Natural killer cell (primary cell): ENCODE data around the gene BORA. TPM values are rescaled to one million over a fixed set of nuclear protein-coding genes. Genes with fewer than 3 reads are reported as not detected.

Source experiments
- ATAC-seq, 3 donors: fragments of 150-1000 bp in 2 of 3; fragments of 200-7000 bp in 1 of 3; cut with Tn5 transposase; 1 replicate in 1 of 3; 2 replicates in 2 of 3; pipeline ENCODE4 v1.10.0; 2021; ENCODE audit warnings: mild to moderate bottlenecking in 2 of 3, moderate library complexity in 2 of 3
- DNase-seq, 2 donors: peaks; one replicate each; pipeline versions ENCODE4 v3.0.0 to v3.0.0-alpha.2; 2013 to 2021; ENCODE audit warnings: mixed read lengths in 1 of 2
- H3K27ac ChIP-seq: one replicate; pipeline ENCODE4 v1.5.1; 2013; ENCODE audit warnings: mild to moderate bottlenecking, low read length
- H3K27me3 ChIP-seq: one replicate; pipeline ENCODE4 v1.6.1; 2013; ENCODE audit warnings: low read length; ENCODE audit not compliant: control insufficient read depth, insufficient read depth
- H3K36me3 ChIP-seq: one replicate; pipeline ENCODE4 v1.6.1; 2013; ENCODE audit warnings: low read length; ENCODE audit not compliant: control insufficient read depth, insufficient read depth
- H3K4me1 ChIP-seq: one replicate; pipeline ENCODE4 v1.6.1; 2013; ENCODE audit warnings: low read length; ENCODE audit not compliant: control insufficient read depth, insufficient read depth
- H3K4me3 ChIP-seq: one replicate; pipeline ENCODE4 v1.5.1; 2013; ENCODE audit warnings: low read length
- H3K9me3 ChIP-seq: one replicate; pipeline ENCODE4 v1.6.1; 2013; ENCODE audit warnings: low read length; ENCODE audit not compliant: control insufficient read depth, insufficient read depth
- H3K27ac Mint-ChIP-seq, 2 donors: one replicate each; pipeline ENCODE4 v1.8.0; 2022; ENCODE audit warnings: mild to moderate bottlenecking in 2 of 2, mixed read lengths in 2 of 2, moderate library complexity in 1 of 2
- H3K27me3 Mint-ChIP-seq, 2 donors: one replicate each; pipeline ENCODE4 v1.8.0; 2022; ENCODE audit warnings: low read depth in 2 of 2, mixed read lengths in 2 of 2
- H3K36me3 Mint-ChIP-seq: one replicate; pipeline ENCODE4 v1.8.0; 2022; ENCODE audit warnings: mixed read lengths
- H3K4me1 Mint-ChIP-seq, 2 donors: one replicate each; pipeline ENCODE4 v1.8.0; 2022; ENCODE audit warnings: mixed read lengths in 2 of 2
- H3K4me3 Mint-ChIP-seq: one replicate; pipeline ENCODE4 v1.8.0; 2022; ENCODE audit warnings: mild to moderate bottlenecking, moderate library complexity, mixed read lengths
- H3K9me3 Mint-ChIP-seq, 2 donors: one replicate each; pipeline ENCODE4 v1.8.0; 2022; ENCODE audit warnings: mixed read lengths in 2 of 2
- WGBS: methylation state at CpG from one replicate; pipeline ENCODE4 v1.1.7; 2013; ENCODE audit warnings: missing lambda C conversion rate; ENCODE audit not compliant: insufficient coverage; 5-methylcytosine and 5-hydroxymethylcytosine counted together
- intact Hi-C: fragments of 100-400 bp; cut with micrococcal nuclease; formaldehyde crosslinking; loops from one replicate; pipeline ENCODE4 v1.14.2; 2022
- total RNA-seq, 4 donors: library from RNA; stranded (reverse); fragments of 120-200 nt in 1 of 4; gene quantifications; one replicate each; pipeline versions ENCODE4 v1.2.3 to v1.2.4, GENCODE V29; 2013 to 2022
- TF ChIP-seq, protein P1 (sequence below): fragments of 200-600 bp; IDR thresholded peaks from one replicate; pipeline ENCODE4 v1.8.0; 2022; ENCODE audit warnings: antibody characterized with exemption

Gene BORA
- total RNA-seq, 3 donors from 2014 or later (not counting 1 experiment from before 2014, with no cell fraction given), result 4.9 to 7.4 (median 5.5) TPM

DNA sequence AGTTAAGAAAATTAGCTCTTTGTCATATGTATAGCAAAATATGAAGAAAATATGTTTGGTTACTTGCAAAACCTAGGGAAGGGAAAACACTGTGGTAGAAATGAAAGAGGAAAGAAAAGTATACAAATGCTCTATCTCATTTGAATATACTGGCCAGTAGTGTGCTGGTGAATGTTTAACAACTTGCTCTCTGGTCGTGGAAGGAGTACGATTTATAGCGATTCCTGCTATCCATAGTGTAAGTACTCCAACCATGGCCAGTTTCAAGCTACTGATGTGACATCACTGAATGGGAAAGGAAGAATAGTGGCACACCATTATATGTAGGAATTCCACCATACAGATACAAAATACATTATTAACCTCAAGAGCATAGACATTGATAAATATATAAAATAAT is 9.3 kb downstream of the BORA start:
- H3K36me3 Mint-ChIP-seq, result no peaks in the 10 kb centered on the region
- H3K4me1 Mint-ChIP-seq, result peaks cover 5 to 14% of the 10 kb centered on the region in 2 donors
- H3K4me1 ChIP-seq, result no peaks in the 10 kb centered on the region
- H3K27ac Mint-ChIP-seq, result no peak overlapping the region
- intact Hi-C loops, result no loop called here
- no peak for DNase-seq
- H3K27ac ChIP-seq, result no peak overlapping the region
- H3K9me3 Mint-ChIP-seq, result no peaks in the 10 kb centered on the region
- ATAC-seq, result no peak
- TF ChIP-seq, protein P1, sequence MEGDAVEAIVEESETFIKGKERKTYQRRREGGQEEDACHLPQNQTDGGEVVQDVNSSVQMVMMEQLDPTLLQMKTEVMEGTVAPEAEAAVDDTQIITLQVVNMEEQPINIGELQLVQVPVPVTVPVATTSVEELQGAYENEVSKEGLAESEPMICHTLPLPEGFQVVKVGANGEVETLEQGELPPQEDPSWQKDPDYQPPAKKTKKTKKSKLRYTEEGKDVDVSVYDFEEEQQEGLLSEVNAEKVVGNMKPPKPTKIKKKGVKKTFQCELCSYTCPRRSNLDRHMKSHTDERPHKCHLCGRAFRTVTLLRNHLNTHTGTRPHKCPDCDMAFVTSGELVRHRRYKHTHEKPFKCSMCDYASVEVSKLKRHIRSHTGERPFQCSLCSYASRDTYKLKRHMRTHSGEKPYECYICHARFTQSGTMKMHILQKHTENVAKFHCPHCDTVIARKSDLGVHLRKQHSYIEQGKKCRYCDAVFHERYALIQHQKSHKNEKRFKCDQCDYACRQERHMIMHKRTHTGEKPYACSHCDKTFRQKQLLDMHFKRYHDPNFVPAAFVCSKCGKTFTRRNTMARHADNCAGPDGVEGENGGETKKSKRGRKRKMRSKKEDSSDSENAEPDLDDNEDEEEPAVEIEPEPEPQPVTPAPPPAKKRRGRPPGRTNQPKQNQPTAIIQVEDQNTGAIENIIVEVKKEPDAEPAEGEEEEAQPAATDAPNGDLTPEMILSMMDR, result no peak
- H3K4me3 ChIP-seq, result no peak overlapping the region
- no peaks in the 10 kb centered on the region for H3K9me3 ChIP-seq
- no peak overlapping the region for H3K4me3 Mint-ChIP-seq
- no peaks in the 10 kb centered on the region for H3K27me3 Mint-ChIP-seq
- no peaks in the 10 kb centered on the region for H3K27me3 ChIP-seq
- 100% methylated on average over 3 of the region's 3 CpGs for WGBS
- peaks cover 25% of the 10 kb centered on the region for H3K36me3 ChIP-seq

DNA sequence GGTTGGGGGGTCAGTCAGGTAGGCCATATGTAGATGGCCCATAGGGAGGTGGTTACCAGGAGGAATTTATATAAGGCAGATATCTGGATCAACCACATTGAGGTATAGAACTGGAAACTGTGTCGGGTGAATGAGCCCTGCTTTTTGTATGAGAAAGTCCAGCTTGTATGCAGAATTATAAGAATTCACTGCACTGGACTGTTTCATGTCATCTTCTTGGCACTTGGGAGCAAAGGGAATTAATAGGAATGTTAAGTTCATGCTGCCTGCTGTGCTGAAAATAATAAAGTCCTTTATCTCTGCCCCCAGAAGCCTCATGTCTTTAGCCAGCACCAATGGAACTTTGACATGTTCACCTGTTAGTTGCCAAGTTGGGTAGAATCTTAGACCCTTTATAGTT is 12.3 kb downstream of the BORA start:
- peaks cover 32% of the 10 kb centered on the region for H3K36me3 ChIP-seq
- WGBS, result 88% methylated on average over 1 of the region's 1 CpG
- H3K36me3 Mint-ChIP-seq, result no peaks in the 10 kb centered on the region
- H3K9me3 ChIP-seq, result no peaks in the 10 kb centered on the region
- intact Hi-C loops, result no loop called here
- DNase-seq (no peak), ATAC-seq (no peak)
- H3K4me3 Mint-ChIP-seq, result no peak overlapping the region
- peaks cover 5 to 12% of the 10 kb centered on the region in 2 donors for H3K4me1 Mint-ChIP-seq
- no peaks in the 10 kb centered on the region for H3K4me1 ChIP-seq
- H3K27ac Mint-ChIP-seq, result no peak overlapping the region
- no peaks in the 10 kb centered on the region for H3K27me3 Mint-ChIP-seq
- no peak overlapping the region for H3K4me3 ChIP-seq
- TF ChIP-seq, protein P1, result no peak
- no peaks in the 10 kb centered on the region for H3K27me3 ChIP-seq
- H3K27ac ChIP-seq, result no peak overlapping the region
- H3K9me3 Mint-ChIP-seq, result no peaks in the 10 kb centered on the region

DNA sequence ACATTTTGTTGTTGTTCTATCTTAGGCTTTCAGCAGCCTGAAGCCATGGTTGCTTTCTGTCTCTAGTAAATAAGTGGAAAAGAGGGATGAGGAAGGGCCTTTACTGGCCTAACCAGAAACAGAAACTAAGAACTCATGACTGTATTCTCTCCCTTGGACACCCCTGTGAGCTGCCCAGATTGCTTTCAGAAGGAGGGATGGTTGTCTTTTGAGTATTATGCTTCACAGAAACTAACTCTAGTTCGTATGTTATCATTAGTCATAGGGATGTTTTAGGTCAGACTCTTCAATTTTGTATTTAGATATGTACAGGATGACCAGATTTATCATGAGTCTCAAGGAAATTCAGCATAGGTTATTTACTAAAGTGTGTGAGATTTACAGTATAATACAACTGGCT is 17.5 kb downstream of the BORA start:
- Histone ChIP-seq H3K27me3 (no peaks in the 10 kb centered on the region), H3K9me3 (no peaks in the 10 kb centered on the region), H3K27ac (no peak overlapping the region), H3K36me3 (peaks cover 51% of the 10 kb centered on the region), H3K4me1 (no peaks in the 10 kb centered on the region), H3K4me3 (no peak overlapping the region)
- Mint-ChIP-seq H3K36me3 (peaks cover 6% of the 10 kb centered on the region), H3K27ac (no peak overlapping the region), H3K9me3 (no peaks in the 10 kb centered on the region), H3K4me3 (no peak overlapping the region), H3K4me1 (peaks cover 11 to 12% of the 10 kb centered on the region in 2 donors), H3K27me3 (no peaks in the 10 kb centered on the region)
- WGBS, result 50% methylated on average over 1 of the region's 1 CpG
- intact Hi-C loops, result no loop called here
- TF ChIP-seq, protein P1, result no peak
- DNase-seq (no peak), ATAC-seq (no peak)

DNA sequence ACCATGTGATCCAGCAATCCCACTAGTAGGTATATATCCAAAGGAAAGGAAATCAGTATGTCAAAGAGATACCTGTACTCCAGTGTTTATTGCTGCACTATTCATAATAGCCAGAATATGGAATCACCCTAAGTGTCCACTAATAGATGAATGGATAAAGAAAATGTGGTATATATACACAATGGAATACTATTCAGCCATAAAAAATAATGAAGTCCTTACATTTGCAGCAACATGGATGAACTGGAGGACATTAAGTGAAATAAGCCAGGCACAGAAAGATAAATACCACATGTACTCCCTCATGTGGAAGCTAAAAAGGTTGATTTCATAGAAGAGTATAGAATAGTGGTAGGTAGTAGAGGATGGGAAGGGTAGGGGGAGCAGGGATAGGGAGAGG is 23.5 kb downstream of the BORA start:
- TF ChIP-seq, protein P1, result no peak
- H3K4me3 Mint-ChIP-seq, result no peak overlapping the region
- peaks cover 6% of the 10 kb centered on the region for H3K36me3 Mint-ChIP-seq
- peaks cover 57% of the 10 kb centered on the region for H3K36me3 ChIP-seq
- no peaks in the 10 kb centered on the region for H3K9me3 ChIP-seq
- H3K27me3 ChIP-seq, result no peaks in the 10 kb centered on the region
- H3K4me1 Mint-ChIP-seq, result peaks cover 6 to 23% of the 10 kb centered on the region in 2 donors
- H3K9me3 Mint-ChIP-seq, result no peaks in the 10 kb centered on the region
- H3K27ac Mint-ChIP-seq, result peak overlapping the region in 1 of 2 donors; percentile 66
- no peak for DNase-seq
- H3K27me3 Mint-ChIP-seq, result no peaks in the 10 kb centered on the region
- intact Hi-C loops, result no loop called here
- H3K4me3 ChIP-seq, result no peak overlapping the region
- H3K27ac ChIP-seq, result no peak overlapping the region
- no peaks in the 10 kb centered on the region for H3K4me1 ChIP-seq
- ATAC-seq, result no peak
